Left lung (tissue), 10 donors: Measurements from ENCODE around the gene GJC1. TPM values are rescaled to one million over a fixed set of nuclear protein-coding genes. Genes with fewer than 3 reads are reported as not detected.

ENCODE experiments used
- ATAC-seq: fragments of 200-7000 bp; cut with Tn5 transposase; one replicate; pipeline ENCODE4 v1.9.1; 2020; ENCODE audit warnings: moderate library complexity
- DNase-seq, 4 donors: peaks; one replicate each; pipeline ENCODE4 v3.0.0-alpha.2; 2013 to 2020
- H3K27ac ChIP-seq, 2 donors: fragments of 200-600 bp; sonication (generic) in 1 of 2; one replicate each; pipeline versions ENCODE4 v1.5.0 to v1.8.0; 2020 to 2021
- H3K27me3 ChIP-seq, 2 donors: fragments of 200-600 bp; sonication (generic) in 1 of 2; one replicate each; pipeline versions ENCODE4 v1.5.0 to v1.8.0; 2020 to 2021
- H3K36me3 ChIP-seq, 2 donors: fragments of 200-600 bp; sonication (generic) in 1 of 2; one replicate each; pipeline versions ENCODE4 v1.5.0 to v1.8.0; 2020 to 2021
- H3K4me1 ChIP-seq, 2 donors: fragments of 200-600 bp; one replicate each; pipeline ENCODE4 v1.8.0; 2021
- H3K4me3 ChIP-seq, 2 donors: fragments of 200-600 bp; sonication (generic) in 1 of 2; one replicate each; pipeline versions ENCODE4 v1.5.0 to v1.8.0; 2020 to 2021; ENCODE audit warnings: mild to moderate bottlenecking in 1 of 2
- H3K9me3 ChIP-seq, 2 donors: fragments of 200-600 bp; sonication (generic) in 1 of 2; one replicate each; pipeline versions ENCODE4 v1.5.0 to v1.8.0; 2020 to 2021
- CTCF ChIP-seq, 2 donors: fragments of 200-600 bp; sonication (generic) in 1 of 2; IDR thresholded peaks; one replicate each; pipeline versions ENCODE4 v1.5.0 to v1.8.0; 2021; ENCODE audit warnings: antibody characterized with exemption in 2 of 2
- intact Hi-C, 2 donors: fragments of 100-400 bp; cut with DNase I; formaldehyde crosslinking; loops; one replicate each; pipeline versions ENCODE4 v1.11.2 to v1.14.2; 2022
- polyA plus RNA-seq, 6 donors: library from polyadenylated mRNA; unstranded; fragments of 120-200 nt; gene quantifications; one replicate each; pipeline ENCODE4 v1.2.1, GENCODE V29; 2013; ENCODE audit not compliant: insufficient read length in 6 of 6
- total RNA-seq, 2 donors: library from RNA; stranded (reverse); fragmentation: NEBNext Ultra II Directional; extraction: Animal tissue kit (Norgen Biotek cat#: 25700); gene quantifications; one replicate each; pipeline ENCODE4 v1.2.1, GENCODE V29; 2021
- donor health status: DM: no; HTN: yes; CAD: no.
- donor health status: DM: no; HTN: no; CAD: no.

GJC1 gene
- total and polyA plus RNA-seq, 8 donors, result 17.3 to 52.9 (median 46.2) TPM

- Histone ChIP-seq H3K9me3 (no peaks in the 10 kb centered on the region), H3K36me3 (no peaks in the 10 kb centered on the region), H3K4me1 (no peaks in the 10 kb centered on the region), H3K27ac (no peak overlapping the region), H3K4me3 (no peak overlapping the region), H3K27me3 (peaks cover 0 to 15% of the 10 kb centered on the region in 2 donors)
- no peak for TF ChIP-seq CTCF (IDR thresholded peaks at IDR 0.05)
- no peak for DNase-seq
- intact Hi-C loops, result no loop called here
- ATAC-seq, result no peak
Measured at GRCh38 chr17:44840274-44840673, 10.2 kb upstream of the GJC1 start.

DNA sequence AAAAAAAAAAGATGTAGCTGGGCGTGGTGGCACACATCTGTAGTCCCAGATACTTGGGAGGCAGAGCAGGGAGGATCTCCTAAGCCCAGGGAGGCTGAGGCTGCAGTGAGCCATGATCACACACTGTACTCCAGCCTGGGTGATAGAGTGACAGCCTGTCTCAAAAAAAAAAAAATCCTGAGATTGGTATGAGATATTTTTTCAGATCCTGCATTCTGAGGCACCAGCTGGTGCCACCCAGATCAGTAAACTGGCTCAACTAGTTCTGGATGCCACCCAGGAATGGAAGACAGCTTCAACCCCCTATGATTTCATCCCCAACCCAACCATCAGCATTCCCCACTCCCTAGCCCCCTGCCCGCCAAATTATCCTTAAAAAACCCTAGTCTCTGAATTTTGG, 7.1 kb upstream of the GJC1 start:
- Histone ChIP-seq H3K4me3 (no peak overlapping the region), H3K36me3 (no peaks in the 10 kb centered on the region), H3K9me3 (no peaks in the 10 kb centered on the region), H3K27me3 (peaks cover 3 to 41% of the 10 kb centered on the region in 2 donors), H3K4me1 (no peaks in the 10 kb centered on the region), H3K27ac (no peak overlapping the region)
- TF ChIP-seq CTCF (IDR thresholded peaks at IDR 0.05), result no peak
- DNase-seq, result no peak
- ATAC-seq, result no peak
- intact Hi-C loops, result no loop called here

DNA sequence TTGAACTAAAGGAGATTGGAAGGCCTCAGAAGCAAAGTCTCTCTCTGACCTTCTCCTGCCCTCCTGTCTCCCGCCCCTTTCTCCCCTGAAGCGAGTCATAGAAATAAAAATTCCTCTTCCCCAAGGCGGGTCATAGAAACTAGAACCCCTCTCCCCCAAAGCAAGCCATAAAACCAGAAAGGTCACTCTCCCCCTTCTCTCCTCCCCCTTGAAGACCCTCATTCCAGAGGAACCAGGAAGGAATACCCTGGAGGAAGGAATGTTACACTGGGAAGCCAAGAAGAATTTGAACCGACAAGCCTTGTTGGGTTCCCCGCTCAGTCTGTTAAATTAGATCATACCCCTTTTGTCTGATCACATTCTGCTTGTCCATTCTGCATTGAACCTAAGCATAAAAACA, 2.7 kb upstream of the GJC1 start:
- H3K4me3 ChIP-seq, result no peak overlapping the region
- DNase-seq, result no peak
- peaks cover 8 to 20% of the 10 kb centered on the region in 2 donors for H3K4me1 ChIP-seq
- ATAC-seq, result no peak
- H3K27ac ChIP-seq, result no peak overlapping the region
- H3K9me3 ChIP-seq, result no peaks in the 10 kb centered on the region
- intact Hi-C loops, result no loop called here
- H3K27me3 ChIP-seq, result peaks cover 41 to 85% of the 10 kb centered on the region in 2 donors
- TF ChIP-seq CTCF (IDR thresholded peaks at IDR 0.05), result no peak
- H3K36me3 ChIP-seq, result no peaks in the 10 kb centered on the region

DNA sequence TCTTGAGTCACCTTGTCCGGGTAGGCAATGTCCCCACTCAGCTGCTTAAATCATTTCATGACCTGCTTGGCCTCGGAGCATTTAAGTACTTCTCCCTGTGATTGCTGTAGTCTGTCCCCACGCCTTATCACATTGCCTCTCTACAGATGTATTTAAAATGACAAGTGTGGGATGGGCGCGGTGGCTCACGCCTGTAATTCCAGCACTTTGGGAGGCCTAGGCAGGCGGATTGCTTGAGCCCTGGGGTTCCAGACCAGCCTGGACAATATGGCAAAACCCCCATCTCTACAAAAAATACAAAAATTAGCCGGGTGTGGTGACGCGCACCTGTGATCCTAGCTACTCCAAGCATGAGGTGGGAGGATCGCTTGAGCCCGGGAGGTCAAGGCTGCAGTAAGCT, 1.3 kb upstream of the GJC1 start:
- no peak for DNase-seq
- Histone ChIP-seq H3K36me3 (no peaks in the 10 kb centered on the region), H3K27me3 (peaks cover 48 to 99% of the 10 kb centered on the region in 2 donors), H3K27ac (no peak overlapping the region), H3K4me3 (no peak overlapping the region), H3K4me1 (peaks cover 8 to 20% of the 10 kb centered on the region in 2 donors), H3K9me3 (no peaks in the 10 kb centered on the region)
- TF ChIP-seq CTCF (IDR thresholded peaks at IDR 0.05), result no peak
- intact Hi-C loops, result no loop called here
- no peak for ATAC-seq

GRCh38 chr17:44830359-44831288, 537 bp upstream of the GJC1 start:
- H3K27ac ChIP-seq, result peak overlapping the region; percentile 42 to 74
- DNase-seq (peak in 1 of 4 donors; percentile 76), ATAC-seq (peak; percentile 40)
- H3K4me3 ChIP-seq, result peak overlapping the region; percentile 19 to 50
- H3K27me3 ChIP-seq, result peaks cover 48 to 99% of the 10 kb centered on the region in 2 donors
- no peak for TF ChIP-seq CTCF (IDR thresholded peaks at IDR 0.05)
- no peaks in the 10 kb centered on the region for H3K9me3 ChIP-seq
- H3K4me1 ChIP-seq, result peaks cover 8 to 20% of the 10 kb centered on the region in 2 donors
- no peaks in the 10 kb centered on the region for H3K36me3 ChIP-seq
- intact Hi-C loops, result no loop called here
